ENCODE data around the gene C11orf54. TPM values are rescaled to one million over a fixed set of nuclear protein-coding genes. Genes with fewer than 3 reads are reported as not detected.

C11orf54 gene
- total RNA-seq, 3 donors from 2014 or later, result 13.5 to 32.1 (median 24.5) TPM

DNA sequence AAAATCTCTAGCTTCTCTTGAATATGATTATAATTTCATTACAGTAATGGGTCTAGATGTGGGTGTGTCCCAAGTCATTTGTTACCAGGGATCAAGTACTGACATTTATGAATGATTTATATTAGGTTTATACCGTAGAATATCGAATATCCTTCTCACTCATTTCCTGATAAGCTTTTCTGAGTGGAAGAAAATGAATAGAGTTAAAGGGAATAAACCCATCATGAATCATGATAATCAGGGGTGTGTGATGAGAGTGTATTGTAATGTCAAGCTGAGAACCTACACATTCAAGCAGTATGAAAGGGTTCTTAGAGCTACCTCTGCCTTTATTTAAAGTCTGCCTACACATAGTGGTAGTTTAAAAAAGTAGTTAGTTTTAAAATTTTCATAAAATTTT, 59.9 kb downstream of the C11orf54 start:
- DNase-seq (no peak), ATAC-seq (no peak)
- Mint-ChIP-seq H3K36me3 (ENCODE audit: insufficient read depth) (peaks cover 51% of the 10 kb centered on the region), H3K9me3 (no peaks in the 10 kb centered on the region), H3K4me3 (no peak overlapping the region), H3K27me3 (ENCODE audit: low read depth) (no peaks in the 10 kb centered on the region), H3K4me1 (ENCODE audit: low read depth) (no peaks in the 10 kb centered on the region)

DNA sequence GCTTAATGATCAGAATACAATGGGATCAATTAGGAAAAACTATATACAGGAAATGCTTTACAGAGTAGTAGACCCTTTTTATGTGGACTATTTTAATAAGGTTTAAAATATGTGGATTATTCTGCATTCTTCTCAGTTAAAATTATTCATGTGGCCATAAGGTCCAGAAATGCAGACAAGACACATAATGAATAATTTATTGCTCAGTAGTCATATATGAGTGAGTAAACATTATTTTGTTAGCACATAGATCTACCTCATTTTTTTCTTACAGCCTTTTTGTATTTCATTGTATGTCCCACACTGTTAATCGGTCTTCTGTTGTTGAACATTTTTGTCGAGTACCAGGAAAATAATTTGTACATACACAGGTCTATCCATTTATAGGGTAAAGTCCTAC, 63.4 kb downstream of the C11orf54 start:
- DNase-seq (no peak), ATAC-seq (no peak)
- Mint-ChIP-seq H3K27me3 (ENCODE audit: low read depth) (no peaks in the 10 kb centered on the region), H3K4me1 (ENCODE audit: low read depth) (no peaks in the 10 kb centered on the region), H3K9me3 (no peaks in the 10 kb centered on the region), H3K36me3 (ENCODE audit: insufficient read depth) (peaks cover 47% of the 10 kb centered on the region), H3K4me3 (no peak overlapping the region)

DNA sequence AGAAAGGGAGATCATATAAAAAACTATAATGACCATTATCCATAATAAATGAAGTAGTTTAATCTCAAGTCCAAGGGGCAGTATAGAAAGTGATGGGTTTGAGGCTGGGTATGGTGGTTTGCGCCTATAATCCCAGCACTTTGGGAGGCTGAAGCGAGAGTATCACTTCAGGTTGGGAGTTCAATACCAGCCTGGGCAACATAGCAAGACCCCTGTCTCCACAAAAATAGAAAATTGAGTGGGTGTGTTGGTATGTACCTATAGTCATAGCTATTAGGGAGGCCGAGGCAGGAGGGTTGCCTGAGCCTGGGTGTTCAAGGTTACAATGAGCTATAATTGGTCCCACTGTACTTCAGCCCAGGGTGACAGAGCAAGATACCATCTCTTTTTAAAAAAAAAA, 66.5 kb downstream of the C11orf54 start:
- Mint-ChIP-seq H3K36me3 (ENCODE audit: insufficient read depth) (peaks cover 43% of the 10 kb centered on the region), H3K4me3 (no peak overlapping the region), H3K27me3 (ENCODE audit: low read depth) (no peaks in the 10 kb centered on the region), H3K4me1 (ENCODE audit: low read depth) (no peaks in the 10 kb centered on the region), H3K9me3 (no peaks in the 10 kb centered on the region)
- DNase-seq, result no peak
- no peak for ATAC-seq

DNA sequence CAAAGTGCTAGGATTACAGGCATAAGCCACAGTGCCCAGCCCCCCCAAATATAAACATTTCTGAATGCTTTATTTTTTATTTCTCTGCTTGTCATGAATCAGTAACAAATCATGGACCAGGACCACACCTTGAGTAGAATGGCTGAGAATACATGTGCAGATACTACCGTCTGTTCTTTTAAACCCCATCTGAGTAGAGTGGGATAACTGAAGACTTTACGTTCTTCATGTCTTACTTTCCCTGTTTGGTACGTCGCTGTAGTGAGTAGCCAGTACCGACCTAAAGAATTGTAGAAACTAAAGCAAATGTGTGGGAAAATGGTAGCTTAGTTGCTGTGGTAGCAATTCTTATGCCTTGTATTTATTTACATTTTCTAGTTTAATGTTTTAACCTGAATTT, 72.5 kb downstream of the C11orf54 start:
- no peaks in the 10 kb centered on the region for H3K4me1 Mint-ChIP-seq (ENCODE audit: low read depth)
- no peaks in the 10 kb centered on the region for H3K9me3 Mint-ChIP-seq
- ATAC-seq (no peak), DNase-seq (no peak)
- H3K27me3 Mint-ChIP-seq (ENCODE audit: low read depth), result no peaks in the 10 kb centered on the region
- H3K36me3 Mint-ChIP-seq (ENCODE audit: insufficient read depth), result peaks cover 33% of the 10 kb centered on the region
- H3K4me3 Mint-ChIP-seq, result no peak overlapping the region

Other genes starting within 250 kb of the C11orf54 start
- 10 to 100 TPM in 2 of 3 donors, 1 to 10 TPM in 1; 9.3 to 12.0 (median 11.9) TPM for gene SMCO4, start 198.3 kb upstream of the C11orf54 start, total RNA-seq
- 10 to 100 TPM in 2 of 3 donors, 1 to 10 TPM in 1; 9.6 to 13.7 (median 11.1) TPM for gene CEP295, start 80.0 kb upstream of the C11orf54 start, total RNA-seq
- gene TAF1D, start 177 bp upstream of the C11orf54 start, total RNA-seq, result 100 to 1,000 TPM; 258 to 292 (median 288) TPM
- 10 to 100 TPM; 52.7 to 54.9 (median 54.8) TPM for gene MED17, start 42.6 kb downstream of the C11orf54 start, total RNA-seq
- gene VSTM5, start 108.9 kb downstream of the C11orf54 start, total RNA-seq, result not detected